Suppressor macrophage treated with lipopolysaccharide for 1 hour (primary cell): Measurements from ENCODE around the gene MYO5A.
A peak's percentile ranks its signal among the peaks of the same experiment; 100 is the strongest.
"Not testable (repeated sequence)": the region's sequence is repeated elsewhere in the genome, so short reads cannot be mapped to it uniquely, and the experiment has no call there.

Experiments used
- DNase-seq, 3 donors: peaks; one replicate each; pipeline ENCODE4 v3.0.0-alpha.2; 2020 to 2022

MYO5A gene

DNA sequence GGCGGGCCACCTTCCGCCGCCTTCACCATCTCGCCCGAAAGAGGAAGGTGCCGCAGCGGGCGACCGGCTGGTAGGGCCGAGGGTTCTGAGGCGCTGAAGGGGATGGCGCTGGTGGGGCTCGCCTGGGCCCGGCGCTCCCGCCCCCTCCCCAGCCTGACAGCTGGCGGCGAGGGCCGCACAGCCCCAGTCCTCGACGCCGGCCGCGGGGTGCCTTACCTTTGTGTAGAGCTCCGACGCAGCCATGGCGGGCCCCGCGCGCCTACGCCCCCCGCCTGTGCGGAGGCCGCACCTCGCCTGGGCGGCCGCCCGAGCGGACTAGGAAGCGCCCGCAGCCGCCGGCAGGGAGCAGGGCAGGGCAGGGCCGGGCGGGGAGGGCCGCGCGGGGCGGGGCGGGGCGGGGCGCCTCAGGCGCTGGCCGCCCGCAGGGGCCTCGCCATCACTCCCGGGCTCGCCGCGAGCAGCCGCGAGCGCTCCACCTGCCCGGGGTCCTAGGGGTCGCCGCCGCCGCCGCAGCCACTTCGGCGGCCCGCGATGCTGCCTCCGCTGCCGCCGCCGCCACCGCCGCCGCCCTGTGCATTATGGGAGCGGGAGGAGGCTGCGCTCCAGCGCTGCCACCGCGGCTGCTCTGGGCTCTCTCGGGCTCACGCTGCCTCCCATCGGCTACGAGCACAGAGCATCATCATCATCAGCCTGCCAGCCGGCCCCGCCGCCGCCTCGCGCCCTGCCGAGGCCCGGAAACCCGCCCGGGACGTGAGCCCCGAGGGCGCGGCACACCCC lies at the start of gene MYO5A:
MYO5A (minus strand) TSS at position 317 of the 777 bp plus-strand sequence; CDS start at position 243, 74 bp downstream.
- peak; percentile 82 to 95 (median 90) for DNase-seq

DNA sequence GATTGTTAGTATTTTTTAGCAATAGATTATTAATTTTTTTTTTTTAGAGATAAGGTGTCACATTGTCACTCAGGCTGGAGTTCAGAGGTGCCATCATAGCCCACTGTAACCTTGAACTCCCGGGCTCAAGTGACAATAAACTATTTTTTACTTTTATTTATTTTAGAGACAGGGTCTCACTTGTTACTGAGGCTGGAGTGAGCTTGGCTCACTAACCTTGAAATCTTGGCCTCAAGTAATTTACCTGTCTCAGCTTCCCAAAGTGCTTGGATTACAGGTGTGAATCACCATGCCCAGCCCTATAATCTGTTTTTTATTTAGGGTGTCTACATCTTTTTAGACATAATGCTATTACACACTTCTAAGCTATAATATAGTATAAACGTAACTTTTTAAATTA lies 48.0 kb upstream of the MYO5A start:
- DNase-seq = no peak

DNA sequence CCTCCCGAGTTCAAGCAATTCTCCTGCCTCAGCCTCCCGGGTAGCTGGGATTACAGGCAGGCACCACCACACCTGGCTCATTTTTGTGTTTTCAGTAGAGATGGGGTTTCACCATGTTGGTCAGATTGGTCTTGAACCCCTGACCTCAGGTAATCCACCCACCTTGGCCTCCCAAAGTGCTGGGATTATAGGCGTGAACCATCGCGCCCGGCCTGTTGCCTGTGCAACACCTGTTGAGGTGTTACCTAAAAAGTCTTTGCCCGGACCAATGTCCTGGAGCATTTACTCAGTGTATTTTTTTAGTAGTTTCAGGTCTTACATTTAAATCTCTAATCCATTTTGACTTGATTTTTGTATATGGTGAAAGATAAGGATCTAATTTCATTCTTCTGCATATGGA lies 46.9 kb upstream of the MYO5A start:
- not testable (repeated sequence) for DNase-seq

GRCh38 chr15:52575072-52575471 lies 46.4 kb upstream of the MYO5A start:
- no peak for DNase-seq

DNA sequence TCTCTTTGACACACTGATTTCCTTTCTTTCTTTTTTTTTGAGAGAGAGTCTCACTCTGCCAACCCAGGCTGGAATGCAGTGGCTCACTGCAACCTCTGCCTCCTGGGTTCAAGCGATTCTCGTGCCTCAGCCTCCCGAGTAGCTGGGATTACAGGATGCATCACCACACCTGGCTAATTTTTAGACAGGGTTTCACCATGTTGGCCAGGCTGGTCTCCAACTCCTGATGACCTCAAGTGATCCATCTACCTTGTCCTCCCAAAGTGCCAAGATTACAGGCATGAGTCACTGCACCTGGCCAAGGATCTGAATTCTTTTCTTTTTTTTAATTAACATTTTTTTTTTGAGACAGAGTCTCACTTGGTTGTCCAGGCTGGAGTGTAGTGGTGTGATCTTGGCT lies 45.9 kb upstream of the MYO5A start:
- not testable (repeated sequence) for DNase-seq

DNA sequence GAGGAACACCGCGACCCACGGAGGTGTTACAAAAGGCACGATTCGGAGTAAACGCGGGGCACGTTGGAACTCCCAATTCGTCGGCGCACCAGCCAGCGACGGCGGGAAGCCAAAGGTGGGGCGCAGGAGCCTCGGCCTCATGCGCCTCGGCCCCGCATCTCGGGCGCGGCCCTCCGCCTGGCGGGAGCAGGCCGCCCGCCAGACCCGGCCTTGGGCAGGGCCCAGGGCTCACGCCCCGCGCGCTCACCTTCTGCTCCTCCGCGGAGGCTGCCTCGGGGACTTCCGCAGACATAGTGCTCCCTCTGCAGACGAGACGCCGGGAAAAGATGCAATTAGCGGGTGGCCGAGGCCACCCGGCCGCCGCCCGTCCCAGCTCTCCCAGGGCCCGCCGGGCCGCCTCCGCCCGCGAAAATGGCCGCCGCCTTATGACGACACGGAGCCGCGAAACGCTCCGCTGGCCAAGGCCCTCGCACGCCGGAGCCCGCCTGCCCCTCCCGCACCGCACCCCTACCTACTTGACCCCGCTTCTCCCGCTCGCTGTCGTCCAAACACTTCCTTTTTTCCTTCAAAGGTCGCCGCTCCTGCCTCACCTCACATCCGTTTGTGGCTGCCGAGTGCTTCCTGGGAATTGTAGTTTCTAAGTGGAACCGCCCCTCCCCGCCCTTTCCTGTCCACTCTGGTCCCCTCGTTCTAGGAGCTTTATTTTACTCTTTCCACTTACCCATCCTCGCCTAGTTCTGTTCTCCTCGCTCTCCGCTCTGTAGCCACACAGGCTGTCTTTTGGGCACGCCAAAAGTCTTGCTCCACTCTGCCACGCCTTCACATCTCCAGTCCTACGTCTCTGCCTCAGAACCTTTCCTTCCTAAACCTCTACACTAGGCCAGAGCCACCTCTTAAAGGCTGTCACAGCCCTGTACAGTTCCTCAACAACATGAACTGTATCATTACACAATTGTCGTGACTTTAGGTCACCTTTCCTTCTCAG lies 40.2 kb upstream of the MYO5A start, which contains the start of gene ARPP19:
ARPP19 (minus strand) TSS at position 430 of the 985 bp plus-strand sequence; CDS start at position 292, 138 bp downstream.
- DNase-seq = peak; percentile 85 to 92 (median 87)

DNA sequence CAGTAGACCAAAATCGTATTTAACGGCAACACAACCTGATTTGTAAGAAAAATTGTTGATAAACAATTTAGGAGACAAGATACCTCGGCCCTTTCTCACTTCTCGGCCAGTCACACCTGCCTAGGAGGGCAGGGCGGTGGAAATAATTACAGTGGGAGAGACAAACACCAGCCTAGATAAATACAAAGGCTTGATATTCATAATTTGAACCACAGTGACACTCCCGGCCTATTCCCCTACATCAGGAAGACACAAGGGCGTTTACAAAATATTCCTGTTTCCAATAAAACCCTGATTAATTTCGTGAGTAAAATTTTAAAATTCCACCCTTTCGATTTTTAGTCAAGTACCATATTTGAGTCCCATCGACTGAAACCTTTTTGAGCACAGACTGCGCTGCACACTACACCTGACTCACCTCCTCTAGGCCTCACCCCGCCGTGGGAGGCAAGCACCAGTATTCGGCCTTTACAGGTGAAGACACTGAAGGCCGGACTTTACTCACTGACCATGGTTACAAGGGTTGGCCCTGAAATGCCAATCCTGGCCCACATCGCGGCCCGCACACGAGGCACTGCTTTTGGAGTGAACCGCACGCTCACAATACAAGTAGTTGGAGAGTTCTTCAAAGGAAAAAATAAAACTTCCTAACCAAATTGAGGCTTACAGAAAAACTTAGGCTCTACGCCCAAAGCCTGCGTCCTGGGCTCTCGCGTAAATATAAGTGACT lies 39.4 kb upstream of the MYO5A start:
- peak in 1 of 3 donors; percentile 3 for DNase-seq

- DNase-seq = no peak
Observed at GRCh38 chr15:52566889-52567288, 38.2 kb upstream of the MYO5A start.

- DNase-seq = peak; percentile 79 to 92 (median 89)
Observed at GRCh38 chr15:52565417-52566358, 37.0 kb upstream of the MYO5A start.

GRCh38 chr15:52563501-52564060 lies 34.9 kb upstream of the MYO5A start:
- no peak for DNase-seq

- DNase-seq = peak; percentile 39 to 50 (median 41)
Observed at GRCh38 chr15:52559575-52559974, 30.9 kb upstream of the MYO5A start.

DNA sequence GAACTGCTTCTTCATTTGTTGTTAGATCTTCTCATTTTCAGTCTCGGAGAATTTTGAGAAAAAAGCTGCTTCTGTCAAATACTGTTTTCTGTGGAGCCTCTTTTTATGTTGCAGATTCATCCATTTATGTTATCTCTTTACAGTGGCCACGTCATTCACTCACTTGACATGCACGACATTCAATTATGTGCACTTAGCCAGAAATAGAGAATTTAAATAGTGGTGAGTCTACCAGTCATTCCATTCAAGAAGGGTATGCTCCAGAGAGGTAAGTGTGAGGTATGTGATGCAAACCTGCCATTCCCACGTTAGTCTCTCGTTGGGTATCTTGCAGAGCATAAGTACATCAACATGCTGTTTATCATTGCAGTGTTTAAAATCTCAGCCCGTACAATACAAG lies 30.3 kb upstream of the MYO5A start:
- DNase-seq = no peak

- DNase-seq = peak; percentile 76 to 84 (median 78)
Observed at GRCh38 chr15:52558196-52558595, 29.5 kb upstream of the MYO5A start.

DNA sequence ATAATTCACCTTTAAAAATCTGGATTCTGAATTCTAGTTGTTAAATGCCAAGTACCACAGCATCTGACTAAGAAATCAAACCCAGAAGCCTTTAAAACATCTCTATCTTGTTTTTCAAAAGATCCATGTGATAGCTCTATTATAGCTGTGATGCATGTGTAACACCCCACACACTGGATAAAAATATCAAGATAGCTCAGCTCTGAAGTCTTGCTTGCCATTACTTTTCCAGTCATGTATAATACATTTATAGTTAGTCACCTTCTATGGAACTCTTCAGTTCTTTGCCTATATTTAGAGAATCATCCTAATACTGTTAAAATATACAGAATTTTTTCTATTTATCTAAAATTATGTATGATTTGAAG lies 28.6 kb upstream of the MYO5A start:
- peak; percentile 17 to 42 (median 41) for DNase-seq

- DNase-seq = peak; percentile 58 to 73 (median 72)
Observed at GRCh38 chr15:52556524-52557273, 28.0 kb upstream of the MYO5A start.

- DNase-seq = no peak
Observed at GRCh38 chr15:52552303-52552702, 23.6 kb upstream of the MYO5A start.

DNA sequence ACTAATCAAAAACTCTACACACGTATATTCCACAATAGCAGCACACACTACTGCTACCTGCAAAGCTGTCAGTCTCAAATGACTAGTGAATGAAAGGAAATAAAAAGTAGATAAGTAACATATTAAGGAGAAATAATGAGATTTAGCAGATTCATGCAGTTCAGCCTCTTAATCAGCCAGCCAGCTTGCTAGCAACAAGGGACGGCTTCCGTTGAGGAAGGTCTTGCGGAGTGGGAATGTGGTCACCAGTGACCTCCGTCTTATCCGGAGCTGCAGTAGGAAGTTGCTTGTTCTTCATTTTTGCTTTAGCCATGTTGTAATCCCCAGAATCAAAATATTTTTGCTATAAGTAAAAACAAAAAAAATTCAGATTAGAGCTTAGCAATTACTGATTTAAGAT lies 23.1 kb upstream of the MYO5A start:
- peak; percentile 81 to 85 (median 83) for DNase-seq

DNA sequence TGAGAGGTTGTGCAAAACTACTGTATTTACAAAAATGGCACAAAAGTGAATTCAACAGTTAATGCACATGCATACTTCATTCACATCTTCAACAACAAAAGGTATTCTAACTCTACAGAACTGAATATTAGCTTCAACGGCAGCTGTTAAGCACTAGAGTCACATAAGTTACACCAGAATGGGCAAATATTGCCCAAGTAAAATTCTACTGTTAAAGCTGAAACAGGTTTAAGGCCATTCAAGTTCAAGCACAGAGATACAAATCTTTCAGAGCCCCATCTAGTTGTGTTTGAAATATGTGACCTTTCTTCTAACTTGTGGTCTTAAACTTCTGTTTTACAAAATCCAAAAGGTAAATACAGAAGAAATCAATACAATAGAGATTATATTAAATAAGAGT lies 22.5 kb upstream of the MYO5A start:
- not testable (repeated sequence) for DNase-seq

DNA sequence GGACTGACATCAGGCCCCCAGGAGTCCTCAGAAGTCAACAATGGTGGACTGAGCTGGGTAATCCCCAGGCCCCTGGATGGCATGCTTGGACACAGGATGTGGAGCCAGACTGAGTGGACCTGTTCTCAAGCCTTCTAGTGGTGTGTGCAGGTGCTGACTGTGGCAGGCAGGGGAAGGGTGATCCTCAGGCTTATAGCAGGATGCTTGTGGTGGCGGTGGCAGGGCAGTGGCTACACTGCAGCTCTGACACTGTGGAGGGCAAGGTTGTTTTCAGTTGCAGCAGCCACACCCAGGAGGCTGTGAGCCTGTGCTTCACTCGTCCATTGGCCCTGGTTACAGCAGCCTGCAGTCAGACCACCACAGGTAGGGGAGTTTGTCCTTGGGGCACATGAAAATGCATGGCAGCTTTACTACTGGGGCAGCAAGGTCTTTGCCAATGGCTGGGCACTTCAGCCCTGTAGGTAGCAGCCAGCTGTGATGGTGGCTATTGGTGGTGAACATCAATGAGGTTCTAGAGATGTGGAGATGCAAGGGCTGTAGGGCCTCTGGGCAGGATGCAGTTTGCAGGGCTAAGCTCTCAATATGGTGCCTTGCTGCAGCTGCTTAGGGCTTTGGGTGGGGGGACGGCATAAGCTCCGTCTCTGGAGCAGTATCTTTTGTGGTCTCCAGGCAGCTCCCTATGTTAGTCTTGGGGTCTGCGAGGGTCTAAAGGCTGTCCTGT lies 17.5 kb upstream of the MYO5A start:
- DNase-seq = no peak
